ENCODE data around the gene KLK14. TPM values are rescaled to one million over a fixed set of nuclear protein-coding genes. Genes with fewer than 3 reads are reported as not detected.

KLK14 gene
- total and polyA plus RNA-seq, 10 of the 15 experiments (the other 5 are each of a cell fraction or from before 2014, with no cell fraction given): not detected

GRCh38 chr19:51119611-51120010 lies 36.9 kb upstream of the KLK14 start (continued):
- no peak for TF ChIP-seq NRF1 (conservative IDR thresholded peaks at IDR 0.05; ENCODE audit: low read depth, low read length)
- no peak for TF ChIP-seq PBX3 (IDR thresholded peaks at IDR 0.05; ENCODE audit: insufficient replicate concordance, low read depth, low read length)
- no peak for TF ChIP-seq EED (IDR thresholded peaks at IDR 0.05; ENCODE audit: low read depth)
- TF ChIP-seq IRF4 (IDR thresholded peaks at IDR 0.05; ENCODE audit: low read depth, low read length): no peak
- TF ChIP-seq POU2F2 (IDR thresholded peaks at IDR 0.05; ENCODE audit: borderline replicate concordance, low read depth, low read length): no peak
- TF ChIP-seq TBL1XR1 (IDR thresholded peaks at IDR 0.05; ENCODE audit: low read depth, low read length): no peak
- TF ChIP-seq SIX5 (IDR thresholded peaks at IDR 0.05; ENCODE audit: low read depth, low read length, severe bottlenecking): no peak
- TF ChIP-seq RELA (IDR thresholded peaks at IDR 0.05; ENCODE audit: borderline replicate concordance, partially characterized antibody): no peak
- TF ChIP-seq RUNX3 (IDR thresholded peaks at IDR 0.05; ENCODE audit: low read length): no peak
- no peak for TF ChIP-seq NKRF (conservative IDR thresholded peaks at IDR 0.05)
- no peak for TF ChIP-seq E4F1 (IDR thresholded peaks at IDR 0.05; ENCODE audit: borderline replicate concordance, partially characterized antibody)
